Psoas muscle (tissue), 8 donors: ENCODE data around the gene MLLT3. TPM values are rescaled to one million over a fixed set of nuclear protein-coding genes. Genes with fewer than 3 reads are reported as not detected.
A peak's percentile ranks its signal among the peaks of the same experiment; 100 is the strongest.

Experiments
- ATAC-seq, 4 donors: fragments of 200-7000 bp; cut with Tn5 transposase; one replicate each; pipeline ENCODE4 v1.9.1; 2020; ENCODE audit warnings: moderate library complexity in 3 of 4, mild to moderate bottlenecking in 2 of 4
- DNase-seq, 2 donors: peaks; one replicate each; pipeline ENCODE4 v3.0.0-alpha.2; 2020
- H3K27ac ChIP-seq: fragments of 200-600 bp; one replicate; pipeline ENCODE4 v1.8.0; 2022
- H3K27me3 ChIP-seq, 3 donors: fragments of 200-600 bp in 1 of 3; one replicate each; pipeline versions ENCODE4 v1.6.1 to v1.8.0; 2013 to 2022; ENCODE audit warnings: low read length in 2 of 3, mild to moderate bottlenecking in 2 of 3, moderate library complexity in 1 of 3; ENCODE audit not compliant: insufficient read depth in 3 of 3
- H3K36me3 ChIP-seq, 2 donors: fragments of 200-600 bp in 1 of 2; one replicate each; pipeline versions ENCODE4 v1.6.1 to v1.8.0; 2013 to 2022; ENCODE audit warnings: low read depth in 1 of 2, mild to moderate bottlenecking in 1 of 2, moderate library complexity in 1 of 2; ENCODE audit not compliant: insufficient read depth in 1 of 2
- H3K4me1 ChIP-seq: fragments of 200-600 bp; one replicate; pipeline ENCODE4 v1.8.0; 2022
- H3K4me3 ChIP-seq: fragments of 200-600 bp; one replicate; pipeline ENCODE4 v1.8.0; 2022; ENCODE audit warnings: mild to moderate bottlenecking
- H3K9me3 ChIP-seq: fragments of 200-600 bp; one replicate; pipeline ENCODE4 v1.8.0; 2022
- WGBS, 3 donors: extraction: QIAGEN DNeasy Blood & Tissue Kit; methylation state at CpG; one replicate each; pipeline versions ENCODE4 v1.1.6 to v1.1.7; 2013; 5-methylcytosine and 5-hydroxymethylcytosine counted together
- intact Hi-C, 2 donors: fragments of 100-400 bp; cut with DNase I; formaldehyde crosslinking; loops; one replicate each; pipeline versions ENCODE4 v1.11.0 to v1.14.2; 2022
- long read RNA-seq, 2 donors: library from polyadenylated mRNA; unstranded; transcript quantifications; one replicate each; pipeline ENCODE4 v2.0.0, GENCODE V29; 2021
- polyA plus RNA-seq, 3 donors: library from polyadenylated mRNA; stranded (reverse); fragments of 200-250 nt; gene quantifications; one replicate each; pipeline ENCODE4 v1.2.3, GENCODE V29; 2013
- total RNA-seq, 4 donors: library from RNA; stranded (reverse); fragmentation: NEBNext Ultra II Directional in 2 of 4; extraction: Animal tissue kit (Norgen Biotek cat#: 25700) in 2 of 4; gene quantifications; one replicate each; pipeline versions ENCODE4 v1.2.1 to v1.2.4, GENCODE V29; 2021 to 2023
- TF ChIP-seq, protein P1 (sequence below): fragments of 200-600 bp; IDR thresholded peaks from one replicate; pipeline ENCODE4 v1.8.0; 2022; ENCODE audit warnings: antibody characterized with exemption
- donor health status: healthy with polysubstance abuse.
- donor health status: DM: no; HTN: no; CAD: no; lungs with moderate emphysema.
- donor health status: Bipolar disorder and iron deficiency.
- donor health status: healthy.
- donor health status: DM: yes; HTN: yes; CAD: no.
- donor health status: DM: no; HTN: no; CAD: no.
- donor health status: DM: no; HTN: no; CAD: no.
- donor health status: DM: yes; HTN: yes; CAD: no.

Gene MLLT3
- total RNA-seq: 1 to 10 TPM; 2.5 to 6.0 (median 3.2) TPM
- 1 to 10 TPM; 1.2 to 9.8 (median 4.3) TPM for polyA plus RNA-seq
- long read RNA-seq, donor 1, full-length matches to known transcripts: 1 of 3 reads
- long read RNA-seq, donor 1, partial matches to known transcripts: 1 of 3 reads
- long read RNA-seq, donor 1, other reads (novel, unspliced or antisense): 1 of 3 reads
- long read RNA-seq, donor 2, full-length matches to known transcripts: 2 of 2 reads
- long read RNA-seq, donor 2, partial matches to known transcripts: 0 of 2 reads
- long read RNA-seq, donor 2, other reads (novel, unspliced or antisense): 0 of 2 reads

DNA sequence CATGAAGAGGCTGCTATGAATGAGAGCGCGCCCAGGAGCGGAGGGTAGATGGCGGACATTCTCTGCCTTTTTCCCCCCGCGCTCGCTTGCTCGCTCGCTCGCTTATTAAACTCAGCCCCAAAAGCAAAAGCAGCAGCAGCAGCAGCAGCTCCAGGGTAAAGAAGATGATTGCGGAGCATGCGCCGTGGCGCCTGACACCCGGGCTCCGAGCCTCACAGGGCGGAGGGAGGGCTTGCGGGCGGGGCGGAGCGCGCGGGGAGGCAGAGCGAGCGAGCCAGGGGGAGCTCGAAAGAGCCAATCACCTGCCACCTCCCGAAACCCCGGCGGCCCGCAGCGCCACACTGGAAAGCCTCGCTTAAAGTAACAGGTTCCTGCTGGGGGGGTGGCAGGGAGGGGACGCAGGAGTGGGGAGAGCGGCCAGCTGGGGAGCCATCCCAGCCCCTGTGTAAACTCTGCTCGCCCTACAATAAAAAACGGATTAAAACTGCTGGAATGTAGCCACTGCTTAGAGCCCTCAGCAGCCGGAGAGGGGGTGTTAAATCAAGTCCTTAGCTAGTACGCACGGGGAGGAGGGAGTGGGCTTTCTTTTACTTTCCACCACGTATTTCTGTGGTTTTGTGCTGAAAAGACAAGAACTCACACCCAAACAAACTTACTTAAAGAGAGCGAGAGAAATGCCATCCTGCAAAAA, at the start of gene MLLT3:
TSS of gene MLLT3 (minus strand) at position 170 of the 691 bp plus-strand sequence.
- Histone ChIP-seq H3K27me3 (no peaks in the 10 kb centered on the region), H3K36me3 (no peaks in the 10 kb centered on the region), H3K9me3 (no peaks in the 10 kb centered on the region), H3K27ac (peak within 1 kb of the TSS; percentile 81), H3K4me3 (peak within 1 kb of the TSS; percentile 71), H3K4me1 (peaks cover 21% of the 10 kb centered on the region)
- DNase-seq (peak; percentile 97 to 98), ATAC-seq (peak; percentile 95 to 98 (median 96))
- TF ChIP-seq, protein P1, sequence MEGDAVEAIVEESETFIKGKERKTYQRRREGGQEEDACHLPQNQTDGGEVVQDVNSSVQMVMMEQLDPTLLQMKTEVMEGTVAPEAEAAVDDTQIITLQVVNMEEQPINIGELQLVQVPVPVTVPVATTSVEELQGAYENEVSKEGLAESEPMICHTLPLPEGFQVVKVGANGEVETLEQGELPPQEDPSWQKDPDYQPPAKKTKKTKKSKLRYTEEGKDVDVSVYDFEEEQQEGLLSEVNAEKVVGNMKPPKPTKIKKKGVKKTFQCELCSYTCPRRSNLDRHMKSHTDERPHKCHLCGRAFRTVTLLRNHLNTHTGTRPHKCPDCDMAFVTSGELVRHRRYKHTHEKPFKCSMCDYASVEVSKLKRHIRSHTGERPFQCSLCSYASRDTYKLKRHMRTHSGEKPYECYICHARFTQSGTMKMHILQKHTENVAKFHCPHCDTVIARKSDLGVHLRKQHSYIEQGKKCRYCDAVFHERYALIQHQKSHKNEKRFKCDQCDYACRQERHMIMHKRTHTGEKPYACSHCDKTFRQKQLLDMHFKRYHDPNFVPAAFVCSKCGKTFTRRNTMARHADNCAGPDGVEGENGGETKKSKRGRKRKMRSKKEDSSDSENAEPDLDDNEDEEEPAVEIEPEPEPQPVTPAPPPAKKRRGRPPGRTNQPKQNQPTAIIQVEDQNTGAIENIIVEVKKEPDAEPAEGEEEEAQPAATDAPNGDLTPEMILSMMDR: peak; percentile 10
- 0 to 1% (median 1%) methylated on average over 39 to 41 of the region's 41 CpGs for WGBS, 3 donors
- intact Hi-C loops: loop anchor here (2.0 to 10.0 kb wide), 5 partner anchors 62 to 492 kb away; partner anchors contain the start of gene FOCAD (in 1 of the 2)

DNA sequence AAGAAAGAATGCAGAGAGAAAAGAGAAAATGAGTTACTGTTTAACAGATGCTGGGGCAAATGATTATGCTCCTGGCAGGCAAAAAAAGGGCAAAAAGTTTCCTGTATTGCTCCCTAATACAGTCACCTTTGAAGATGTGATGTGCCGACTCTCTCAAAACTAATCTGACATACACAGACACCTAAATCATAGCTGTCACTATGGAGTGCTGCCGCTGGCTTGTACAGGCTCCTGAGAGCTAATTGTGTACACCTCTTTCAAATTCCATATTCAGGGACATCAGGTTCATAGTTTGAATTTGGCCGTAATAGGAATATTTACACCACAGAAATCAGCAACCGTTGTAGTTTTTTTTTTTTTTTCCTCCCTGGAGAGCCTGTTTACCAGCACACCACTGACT, 49.3 kb upstream of the MLLT3 start:
- peaks cover 2% of the 10 kb centered on the region for H3K9me3 ChIP-seq
- DNase-seq: no peak
- TF ChIP-seq, protein P1: no peak
- H3K4me3 ChIP-seq: no peak overlapping the region
- intact Hi-C loops: loop anchor here in 1 of 2 donors (10.0 kb wide), 1 partner anchor 63 kb away; no protein-coding TSS in a partner anchor
- 73 to 93% (median 92%) methylated on average over 4 of the region's 4 CpGs for WGBS, 3 donors
- no peaks in the 10 kb centered on the region for H3K4me1 ChIP-seq
- H3K36me3 ChIP-seq: no peaks in the 10 kb centered on the region
- H3K27me3 ChIP-seq: no peaks in the 10 kb centered on the region
- H3K27ac ChIP-seq: no peak overlapping the region
- ATAC-seq: no peak

DNA sequence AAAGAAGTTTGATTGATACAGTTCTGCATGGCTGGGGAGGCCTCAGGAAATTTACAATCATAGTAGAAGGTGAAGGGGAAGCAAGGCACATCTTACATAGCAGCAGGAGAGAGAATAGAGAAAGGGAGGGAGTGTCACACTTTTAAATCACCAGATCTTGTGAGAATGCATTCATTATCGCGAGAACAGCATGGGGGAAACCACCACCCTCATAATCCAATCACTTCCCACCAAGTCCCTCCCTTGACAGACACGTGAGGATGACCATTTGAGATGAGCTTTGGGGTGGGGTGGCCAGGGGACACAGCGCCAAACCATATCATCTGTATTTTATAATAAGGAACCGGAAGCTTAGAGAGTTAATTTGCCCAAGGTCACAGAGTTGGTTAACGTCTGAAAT, 48.1 kb upstream of the MLLT3 start:
- ATAC-seq: no peak
- 70 to 79% (median 75%) methylated on average over 6 of the region's 6 CpGs for WGBS, 3 donors

DNA sequence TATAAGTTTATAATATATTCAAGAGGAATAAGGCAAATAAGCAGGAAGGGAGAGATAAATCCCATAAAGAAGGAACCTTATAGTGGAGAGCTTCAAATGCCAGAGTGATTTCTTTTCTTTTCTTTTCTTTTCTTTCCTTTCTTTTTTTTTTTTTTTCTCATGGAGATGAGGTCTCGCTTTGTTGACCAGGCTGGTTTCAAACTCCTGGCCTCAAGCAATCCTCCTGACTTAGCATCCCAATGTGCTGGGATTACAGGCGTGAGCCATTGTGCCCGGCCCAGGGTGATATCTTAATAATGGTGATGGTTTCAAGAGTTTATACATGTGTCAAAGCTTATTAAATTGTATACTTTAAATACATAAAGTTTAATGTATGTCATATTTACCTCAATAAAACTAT, 42.2 kb upstream of the MLLT3 start:
- Histone ChIP-seq H3K9me3 (no peaks in the 10 kb centered on the region), H3K27ac (no peak overlapping the region), H3K36me3 (no peaks in the 10 kb centered on the region), H3K27me3 (no peaks in the 10 kb centered on the region), H3K4me1 (no peaks in the 10 kb centered on the region), H3K4me3 (no peak overlapping the region)
- 90 to 96% (median 92%) methylated on average over 3 of the region's 3 CpGs for WGBS, 3 donors
- DNase-seq (no peak), ATAC-seq (no peak)
- TF ChIP-seq, protein P1: no peak
- intact Hi-C loops: no loop called here

More for the DNA sequence above, 48.1 kb upstream of the MLLT3 start:
- no peaks in the 10 kb centered on the region for H3K27me3 ChIP-seq
- no peaks in the 10 kb centered on the region for H3K4me1 ChIP-seq
- no peak for DNase-seq
- no peak overlapping the region for H3K4me3 ChIP-seq
- TF ChIP-seq, protein P1: no peak
- no peaks in the 10 kb centered on the region for H3K36me3 ChIP-seq
- H3K27ac ChIP-seq: no peak overlapping the region
- intact Hi-C loops: loop anchor here in 1 of 2 donors (10.0 kb wide), 1 partner anchor 64 kb away; no protein-coding TSS in a partner anchor
- H3K9me3 ChIP-seq: no peaks in the 10 kb centered on the region
